GM10248 (cell line): ENCODE measurements around the gene SDR42E2.

ENCODE experiments used
- CTCF ChIA-PET: fragments of 300-600 bp; sonication (Branson Sonifier 250); formaldehyde crosslinking; extraction: SDS; loops from one replicate; lab custom pipeline; 2021; ENCODE audit warnings: antibody characterized with exemption; lab: Yijun Ruan, JAX
- POLR2A ChIA-PET: fragments of 350-650 bp; sonication (Branson Sonifier 250); formaldehyde crosslinking; extraction: SDS; loops from one replicate; lab custom pipeline; 2020; ENCODE audit warnings: antibody characterized with exemption; lab: Yijun Ruan, JAX
- DNase-seq: peaks from one replicate; pipeline ENCODE4 v3.0.0; 2012; ENCODE audit errors: extremely low spot score
- TF ChIP-seq, protein P1 (sequence below): IDR thresholded peaks from 2 replicates; pipeline ENCODE4 v1.5.1; 2012; ENCODE audit warnings: mild to moderate bottlenecking, low read depth; ENCODE audit errors: extremely low read depth, missing control alignments, control extremely low read depth

SDR42E2 gene

GRCh38 chr16:22181843-22182242, 19.5 kb downstream of the SDR42E2 start:
- ChIA-PET POLR2A (no interaction called here), CTCF (interaction anchor here (2.3 kb wide), 1 partner anchor 7 kb away, joined by 8 read pairs; no protein-coding TSS in a partner anchor)
- no peak for DNase-seq
- TF ChIP-seq, protein P1, sequence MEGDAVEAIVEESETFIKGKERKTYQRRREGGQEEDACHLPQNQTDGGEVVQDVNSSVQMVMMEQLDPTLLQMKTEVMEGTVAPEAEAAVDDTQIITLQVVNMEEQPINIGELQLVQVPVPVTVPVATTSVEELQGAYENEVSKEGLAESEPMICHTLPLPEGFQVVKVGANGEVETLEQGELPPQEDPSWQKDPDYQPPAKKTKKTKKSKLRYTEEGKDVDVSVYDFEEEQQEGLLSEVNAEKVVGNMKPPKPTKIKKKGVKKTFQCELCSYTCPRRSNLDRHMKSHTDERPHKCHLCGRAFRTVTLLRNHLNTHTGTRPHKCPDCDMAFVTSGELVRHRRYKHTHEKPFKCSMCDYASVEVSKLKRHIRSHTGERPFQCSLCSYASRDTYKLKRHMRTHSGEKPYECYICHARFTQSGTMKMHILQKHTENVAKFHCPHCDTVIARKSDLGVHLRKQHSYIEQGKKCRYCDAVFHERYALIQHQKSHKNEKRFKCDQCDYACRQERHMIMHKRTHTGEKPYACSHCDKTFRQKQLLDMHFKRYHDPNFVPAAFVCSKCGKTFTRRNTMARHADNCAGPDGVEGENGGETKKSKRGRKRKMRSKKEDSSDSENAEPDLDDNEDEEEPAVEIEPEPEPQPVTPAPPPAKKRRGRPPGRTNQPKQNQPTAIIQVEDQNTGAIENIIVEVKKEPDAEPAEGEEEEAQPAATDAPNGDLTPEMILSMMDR, result no peak

DNA sequence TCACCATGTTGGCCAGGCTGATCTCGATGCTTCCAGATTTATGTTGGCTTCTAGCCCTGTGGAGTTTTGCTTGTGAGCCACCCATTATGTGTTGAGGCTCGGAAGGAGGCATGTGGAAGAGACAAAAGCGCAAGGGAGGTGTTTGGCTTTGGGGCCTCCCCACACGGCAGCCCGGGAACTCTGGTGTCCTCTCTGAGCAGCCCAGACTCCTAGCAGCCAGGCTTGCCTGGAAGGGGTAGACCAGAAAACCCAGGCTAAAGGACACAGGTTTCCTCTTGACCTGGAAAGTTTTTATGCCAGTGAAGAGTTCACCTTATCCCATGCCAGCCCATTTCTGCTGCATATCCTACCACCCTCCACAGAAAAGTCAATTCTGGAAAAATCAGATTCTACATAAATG, 21.0 kb downstream of the SDR42E2 start:
- CTCF ChIA-PET, result no interaction called here
- TF ChIP-seq, protein P1, result no peak
- DNase-seq, result no peak
- POLR2A ChIA-PET, result no interaction called here

GRCh38 chr16:22183901-22184614, 21.8 kb downstream of the SDR42E2 start:
- TF ChIP-seq, protein P1, result peak; percentile 32
- POLR2A ChIA-PET, result no interaction called here
- CTCF ChIA-PET, result interaction anchor here (0.9 to 1.6 kb wide), 4 partner anchors 10 to 184 kb away, joined by 3 to 4 read pairs (median 4); no protein-coding TSS in a partner anchor
- DNase-seq, result peak; percentile 54

GRCh38 chr16:22184615-22184968, 22.3 kb downstream of the SDR42E2 start:
- DNase-seq, result no peak
- ChIA-PET POLR2A (no interaction called here), CTCF (interaction anchor here (0.9 to 1.6 kb wide), 4 partner anchors 10 to 185 kb away, joined by 3 to 4 read pairs (median 4); no protein-coding TSS in a partner anchor)
- TF ChIP-seq, protein P1, result no peak

- TF ChIP-seq, protein P1, result peak; percentile 32
- POLR2A ChIA-PET, result no interaction called here
- CTCF ChIA-PET, result interaction anchor here (1.0 to 4.9 kb wide), 5 partner anchors 20 to 188 kb away, joined by 3 to 40 read pairs (median 5); partner anchors contain the start of genes EEF2K and PDZD9
- DNase-seq, result no peak
These were observed 24.2 kb downstream of the SDR42E2 start for GRCh38 chr16:22186517-22186916.

DNA sequence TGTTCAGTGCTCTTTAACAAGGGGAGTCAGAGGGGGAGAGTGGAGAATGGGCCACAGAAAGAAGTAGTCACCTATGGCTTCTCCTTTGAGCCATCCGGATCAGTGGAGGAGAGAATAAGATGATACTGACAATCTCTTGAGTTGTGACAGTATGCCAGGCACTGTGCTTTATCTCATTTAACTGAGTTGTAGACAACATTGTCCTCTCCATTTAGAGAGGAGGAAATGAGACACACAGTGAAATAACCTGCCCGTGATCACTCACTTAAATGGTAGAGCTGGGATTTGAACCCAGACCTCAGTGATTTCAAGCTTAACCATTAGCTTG, 25.9 kb downstream of the SDR42E2 start:
- ChIA-PET POLR2A (no interaction called here), CTCF (interaction anchor here (0.6 to 4.9 kb wide), 51 partner anchors 8 to 605 kb away, joined by 3 to 40 read pairs (median 5); partner anchors contain the start of genes EEF2K, MOSMO, PDZD9 and UQCRC2)
- no peak for DNase-seq
- TF ChIP-seq, protein P1, result no peak
